Osteoblast (primary cell): ENCODE data around the gene MATN1. TPM values are rescaled to one million over a fixed set of nuclear protein-coding genes. Genes with fewer than 3 reads are reported as not detected.
A peak's percentile ranks its signal among the peaks of the same experiment; 100 is the strongest.

Source experiments
- DNase-seq: peaks from one replicate; pipeline ENCODE4 v3.0.0; 2011; ENCODE audit warnings: low spot score, mixed read lengths; ENCODE audit not compliant: insufficient read length; ENCODE audit errors: missing footprints
- H2AFZ ChIP-seq: 2 replicates; pipeline ENCODE4 v1.6.0; 2011; ENCODE audit warnings: mild to moderate bottlenecking, low read length
- H3K27ac ChIP-seq: 2 replicates; pipeline ENCODE4 v1.5.1; 2011; ENCODE audit warnings: mild to moderate bottlenecking, low read depth, low read length, moderate library complexity
- H3K27me3 ChIP-seq: 2 replicates; pipeline ENCODE4 v1.6.0; 2012; ENCODE audit warnings: mild to moderate bottlenecking, control low read depth, inconsistent platforms, low read length, moderate library complexity; ENCODE audit not compliant: insufficient read depth
- H3K36me3 ChIP-seq: 2 replicates; pipeline ENCODE4 v1.5.1; 2011; ENCODE audit warnings: mild to moderate bottlenecking, low read length, control low read depth, moderate library complexity; ENCODE audit not compliant: insufficient read depth
- H3K4me1 ChIP-seq: 2 replicates; pipeline ENCODE4 v1.5.1; 2011; ENCODE audit warnings: mild to moderate bottlenecking, low read length, control low read depth, moderate library complexity; ENCODE audit not compliant: insufficient read depth
- H3K4me2 ChIP-seq: 2 replicates; pipeline ENCODE4 v1.6.0; 2011; ENCODE audit warnings: mild to moderate bottlenecking, low read length; ENCODE audit not compliant: insufficient read depth
- H3K4me3 ChIP-seq: fragments of 200-600 bp; sonication (generic); 3 replicates; pipeline ENCODE4 v1.5.1; 2012; ENCODE audit warnings: mild to moderate bottlenecking, low read length, inconsistent platforms; ENCODE audit not compliant: insufficient read depth
- H3K79me2 ChIP-seq: 2 replicates; pipeline ENCODE4 v1.6.0; 2012; ENCODE audit warnings: mild to moderate bottlenecking, low read length, control low read depth, inconsistent platforms; ENCODE audit not compliant: insufficient read depth
- H3K9me3 ChIP-seq: 2 replicates; pipeline ENCODE4 v1.5.1; 2011; ENCODE audit warnings: low read depth, low read length, control low read depth
- H4K20me1 ChIP-seq: 2 replicates; pipeline ENCODE4 v1.6.0; 2012; ENCODE audit warnings: mild to moderate bottlenecking, low read length, control low read depth; ENCODE audit not compliant: insufficient read depth
- total RNA-seq: library from RNA; depleted of rRNA; stranded (reverse); fragments of >200 nt; gene quantifications from 2 replicates; pipeline ENCODE4 v1.2.3, GENCODE V29; 2012
- TF ChIP-seq, protein P1 (sequence below): IDR thresholded peaks from 2 replicates; pipeline ENCODE4 v1.5.1; 2011; ENCODE audit warnings: mild to moderate bottlenecking, low read depth, low read length, moderate library complexity; ENCODE audit errors: extremely low read depth

Gene MATN1
- total RNA-seq, 1 donor: not detected

- Histone ChIP-seq H3K4me3 (no peak overlapping the region), H3K9me3 (no peaks in the 10 kb centered on the region), H3K36me3 (no peaks in the 10 kb centered on the region), H3K4me1 (no peaks in the 10 kb centered on the region), H3K27ac (no peak overlapping the region), H2AFZ (no peak overlapping the region), H4K20me1 (no peaks in the 10 kb centered on the region), H3K4me2 (no peak overlapping the region), H3K27me3 (no peaks in the 10 kb centered on the region), H3K79me2 (no peaks in the 10 kb centered on the region)
- TF ChIP-seq, protein P1, sequence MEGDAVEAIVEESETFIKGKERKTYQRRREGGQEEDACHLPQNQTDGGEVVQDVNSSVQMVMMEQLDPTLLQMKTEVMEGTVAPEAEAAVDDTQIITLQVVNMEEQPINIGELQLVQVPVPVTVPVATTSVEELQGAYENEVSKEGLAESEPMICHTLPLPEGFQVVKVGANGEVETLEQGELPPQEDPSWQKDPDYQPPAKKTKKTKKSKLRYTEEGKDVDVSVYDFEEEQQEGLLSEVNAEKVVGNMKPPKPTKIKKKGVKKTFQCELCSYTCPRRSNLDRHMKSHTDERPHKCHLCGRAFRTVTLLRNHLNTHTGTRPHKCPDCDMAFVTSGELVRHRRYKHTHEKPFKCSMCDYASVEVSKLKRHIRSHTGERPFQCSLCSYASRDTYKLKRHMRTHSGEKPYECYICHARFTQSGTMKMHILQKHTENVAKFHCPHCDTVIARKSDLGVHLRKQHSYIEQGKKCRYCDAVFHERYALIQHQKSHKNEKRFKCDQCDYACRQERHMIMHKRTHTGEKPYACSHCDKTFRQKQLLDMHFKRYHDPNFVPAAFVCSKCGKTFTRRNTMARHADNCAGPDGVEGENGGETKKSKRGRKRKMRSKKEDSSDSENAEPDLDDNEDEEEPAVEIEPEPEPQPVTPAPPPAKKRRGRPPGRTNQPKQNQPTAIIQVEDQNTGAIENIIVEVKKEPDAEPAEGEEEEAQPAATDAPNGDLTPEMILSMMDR: no peak
- DNase-seq: peak; percentile 58
Measured at GRCh38 chr1:30728832-30729638, 5.7 kb upstream of the MATN1 start.

- H3K4me2 ChIP-seq: no peak overlapping the region
- H3K79me2 ChIP-seq: no peaks in the 10 kb centered on the region
- no peak overlapping the region for H2AFZ ChIP-seq
- H3K4me1 ChIP-seq: no peaks in the 10 kb centered on the region
- H3K4me3 ChIP-seq: no peak overlapping the region
- H3K36me3 ChIP-seq: no peaks in the 10 kb centered on the region
- TF ChIP-seq, protein P1: no peak
- H4K20me1 ChIP-seq: no peaks in the 10 kb centered on the region
- H3K27me3 ChIP-seq: no peaks in the 10 kb centered on the region
- no peaks in the 10 kb centered on the region for H3K9me3 ChIP-seq
- H3K27ac ChIP-seq: no peak overlapping the region
- DNase-seq: peak; percentile 42
Measured at GRCh38 chr1:30728340-30728739, 5.0 kb upstream of the MATN1 start.

DNA sequence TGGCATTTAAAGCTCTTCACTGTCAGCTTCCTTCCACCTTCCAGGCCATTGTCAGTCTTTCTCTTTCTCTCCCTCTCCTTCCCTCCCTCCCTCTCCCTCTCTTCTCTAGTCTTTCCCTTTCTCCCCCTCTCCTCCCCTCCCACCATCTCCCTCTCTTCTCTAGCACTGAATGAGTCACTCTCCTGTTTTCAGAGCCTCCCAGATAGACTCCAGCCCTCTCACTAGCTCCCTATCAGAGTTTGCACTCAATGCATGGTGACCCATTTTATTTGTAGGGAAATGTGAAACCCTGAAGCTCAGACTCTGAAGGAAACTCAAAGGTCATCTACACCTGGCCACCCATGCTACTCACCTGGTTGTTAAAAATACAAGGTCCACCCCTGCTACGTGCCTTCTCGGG is 4.4 kb upstream of the MATN1 start:
- Histone ChIP-seq H3K79me2 (no peaks in the 10 kb centered on the region), H3K4me3 (no peak overlapping the region), H3K4me1 (no peaks in the 10 kb centered on the region), H3K36me3 (no peaks in the 10 kb centered on the region), H3K4me2 (no peak overlapping the region), H3K9me3 (no peaks in the 10 kb centered on the region), H4K20me1 (no peaks in the 10 kb centered on the region), H3K27me3 (no peaks in the 10 kb centered on the region), H2AFZ (no peak overlapping the region), H3K27ac (no peak overlapping the region)
- peak; percentile 89 for DNase-seq
- TF ChIP-seq, protein P1: no peak

DNA sequence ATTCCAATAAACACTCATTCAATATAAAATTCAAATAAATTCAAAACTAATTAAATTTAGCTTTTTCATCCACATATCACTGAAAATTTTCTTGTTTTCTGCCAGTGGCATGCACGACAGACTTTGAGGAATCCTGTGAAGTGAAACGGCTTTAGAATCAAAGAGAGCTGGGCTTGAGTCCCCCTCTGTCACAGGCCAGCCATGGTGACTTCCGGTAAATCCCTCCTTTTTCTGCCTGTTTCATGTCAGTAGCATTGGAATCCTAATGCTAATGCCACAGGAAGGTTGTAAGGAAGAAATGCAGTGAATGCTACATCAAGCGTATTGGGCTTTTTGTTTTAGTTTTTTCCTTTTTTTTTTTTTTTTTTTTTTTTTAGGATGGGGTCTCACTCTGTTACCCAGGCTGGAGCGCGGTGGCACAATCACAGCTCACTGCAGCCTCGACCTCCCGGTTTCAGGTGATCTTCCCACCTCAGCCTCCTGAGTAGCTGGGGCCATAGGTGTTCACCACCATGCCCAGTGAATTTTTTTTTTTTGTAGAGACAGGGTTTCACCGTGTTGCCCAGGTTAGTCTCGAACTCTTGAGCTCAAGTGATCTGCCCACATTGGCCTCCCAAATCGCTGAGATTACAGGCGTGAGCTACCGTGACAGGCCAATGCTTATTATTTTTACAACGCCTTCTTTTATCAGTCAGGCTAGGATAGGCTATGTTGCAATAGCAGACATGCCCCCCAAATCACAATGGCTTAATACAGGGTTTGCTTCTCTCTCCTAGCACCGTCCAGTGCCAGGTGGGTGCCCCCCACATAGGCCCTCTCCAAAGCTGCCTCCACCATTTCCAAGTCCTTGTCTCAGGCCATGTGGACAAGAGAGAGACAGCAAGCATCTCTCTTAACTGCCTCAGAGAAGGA is 3.6 kb upstream of the MATN1 start:
- Histone ChIP-seq H3K9me3 (no peaks in the 10 kb centered on the region), H3K27me3 (no peaks in the 10 kb centered on the region), H3K79me2 (no peaks in the 10 kb centered on the region), H3K4me1 (no peaks in the 10 kb centered on the region), H4K20me1 (no peaks in the 10 kb centered on the region), H3K27ac (no peak overlapping the region), H2AFZ (no peak overlapping the region), H3K4me3 (no peak overlapping the region), H3K4me2 (no peak overlapping the region), H3K36me3 (no peaks in the 10 kb centered on the region)
- TF ChIP-seq, protein P1: no peak
- DNase-seq: no peak
